H1 (cell line): ENCODE measurements around the gene CCDC141.
"Not testable (repeated sequence)": the region's sequence is repeated elsewhere in the genome, so short reads cannot be mapped to it uniquely, and the experiment has no call there.

ENCODE experiments used
- CBX5 ChIP-seq: fragments of 300-800, 300-1000 bp; sonication (generic); IDR thresholded peaks from 2 replicates; pipeline ENCODE4 v1.7.1; 2016; ENCODE audit warnings: antibody characterized with exemption, low read length, low read depth
- EGR1 ChIP-seq: IDR thresholded peaks from 2 replicates; pipeline ENCODE4 v1.6.1; 2011; ENCODE audit warnings: low read depth, low read length, borderline replicate concordance
- EP300 ChIP-seq, 2 experiments: IDR thresholded peaks; 1 replicate in 1 of 2; 2 replicates in 1 of 2; pipeline ENCODE4 v1.6.1; 2011 to 2012; ENCODE audit warnings: low read depth in 2 of 2, low read length in 2 of 2, mild to moderate bottlenecking in 2 of 2, borderline replicate concordance in 1 of 2, inconsistent platforms in 1 of 2, moderate library complexity in 1 of 2
- EZH2 ChIP-seq: fragments of 200-600 bp; sonication (generic); IDR thresholded peaks from 2 replicates; pipeline ENCODE4 v1.7.1; 2012; ENCODE audit warnings: low read depth, mild to moderate bottlenecking, moderate library complexity, low read length, inconsistent platforms; ENCODE audit not compliant: severe bottlenecking
- FOSL1 ChIP-seq: IDR thresholded peaks from 2 replicates; pipeline ENCODE4 v1.6.1; 2011; ENCODE audit warnings: mild to moderate bottlenecking, low read depth, low read length, moderate library complexity; ENCODE audit not compliant: insufficient read depth
- NANOG ChIP-seq: IDR thresholded peaks from 2 replicates; pipeline ENCODE4 v1.6.1; 2011; ENCODE audit warnings: low read length, low read depth, mild to moderate bottlenecking, inconsistent platforms; ENCODE audit not compliant: insufficient read depth, poor library complexity, severe bottlenecking
- NRF1 ChIP-seq: IDR thresholded peaks from 2 replicates; pipeline ENCODE4 v1.6.1; 2011; ENCODE audit warnings: mild to moderate bottlenecking, low read depth, low read length, improper control_type of control experiment
- POLR2A ChIP-seq, 2 experiments: IDR thresholded peaks; 1 replicate in 1 of 2; 2 replicates in 1 of 2; pipeline ENCODE4 v1.6.1; 2011; ENCODE audit warnings: low read depth in 2 of 2, low read length in 2 of 2, mild to moderate bottlenecking in 2 of 2; ENCODE audit errors: control extremely low read depth in 1 of 2
- SIX5 ChIP-seq: IDR thresholded peaks from 2 replicates; pipeline ENCODE4 v1.6.1; 2011; ENCODE audit warnings: mild to moderate bottlenecking, low read depth, low read length
- ZNF274 ChIP-seq: IDR thresholded peaks from 2 replicates; pipeline ENCODE4 v1.7.0; 2012; ENCODE audit warnings: low read length, borderline replicate concordance; ENCODE audit errors: extremely low read depth
- TF ChIP-seq, protein P1 (sequence below), 3 experiments: IDR thresholded peaks; 1 replicate in 2 of 3; 2 replicates in 1 of 3; pipeline versions ENCODE4 v1.5.1 to v1.6.1; 2011; ENCODE audit warnings: low read length in 3 of 3, mild to moderate bottlenecking in 3 of 3, inconsistent platforms in 2 of 3, low read depth in 1 of 3, moderate library complexity in 1 of 3; ENCODE audit not compliant: insufficient read depth in 1 of 3; ENCODE audit errors: control extremely low read depth in 1 of 3
- TF ChIP-seq, protein P2 (sequence below): IDR thresholded peaks from 2 replicates; pipeline ENCODE4 v1.6.1; 2012; ENCODE audit warnings: inconsistent platforms

GRCh38 chr2:179045602-179046001 is 4.3 kb downstream of the CCDC141 start:
- TF ChIP-seq CBX5; FOSL1; NRF1; ZNF274; EP300 (IDR thresholded peaks at IDR 0.05; ENCODE audit: borderline replicate concordance in 1 of 2, low read depth in 2 of 2, low read length in 2 of 2); POLR2A (IDR thresholded peaks at IDR 0.05; ENCODE audit: control extremely low read depth in 1 of 2, low read depth in 2 of 2, low read length in 2 of 2); SIX5; EZH2; EGR1; NANOG: not testable (repeated sequence)
- TF ChIP-seq, protein P1, sequence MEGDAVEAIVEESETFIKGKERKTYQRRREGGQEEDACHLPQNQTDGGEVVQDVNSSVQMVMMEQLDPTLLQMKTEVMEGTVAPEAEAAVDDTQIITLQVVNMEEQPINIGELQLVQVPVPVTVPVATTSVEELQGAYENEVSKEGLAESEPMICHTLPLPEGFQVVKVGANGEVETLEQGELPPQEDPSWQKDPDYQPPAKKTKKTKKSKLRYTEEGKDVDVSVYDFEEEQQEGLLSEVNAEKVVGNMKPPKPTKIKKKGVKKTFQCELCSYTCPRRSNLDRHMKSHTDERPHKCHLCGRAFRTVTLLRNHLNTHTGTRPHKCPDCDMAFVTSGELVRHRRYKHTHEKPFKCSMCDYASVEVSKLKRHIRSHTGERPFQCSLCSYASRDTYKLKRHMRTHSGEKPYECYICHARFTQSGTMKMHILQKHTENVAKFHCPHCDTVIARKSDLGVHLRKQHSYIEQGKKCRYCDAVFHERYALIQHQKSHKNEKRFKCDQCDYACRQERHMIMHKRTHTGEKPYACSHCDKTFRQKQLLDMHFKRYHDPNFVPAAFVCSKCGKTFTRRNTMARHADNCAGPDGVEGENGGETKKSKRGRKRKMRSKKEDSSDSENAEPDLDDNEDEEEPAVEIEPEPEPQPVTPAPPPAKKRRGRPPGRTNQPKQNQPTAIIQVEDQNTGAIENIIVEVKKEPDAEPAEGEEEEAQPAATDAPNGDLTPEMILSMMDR (IDR thresholded peaks at IDR 0.05; ENCODE audit: control extremely low read depth in 1 of 3, insufficient read depth in 1 of 3, low read depth in 1 of 3, low read length in 3 of 3) = not testable (repeated sequence)
- TF ChIP-seq, protein P2, sequence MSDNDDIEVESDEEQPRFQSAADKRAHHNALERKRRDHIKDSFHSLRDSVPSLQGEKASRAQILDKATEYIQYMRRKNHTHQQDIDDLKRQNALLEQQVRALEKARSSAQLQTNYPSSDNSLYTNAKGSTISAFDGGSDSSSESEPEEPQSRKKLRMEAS = not testable (repeated sequence)
